ENCODE measurements around the gene VPS37C. TPM values are rescaled to one million over a fixed set of nuclear protein-coding genes. Genes with fewer than 3 reads are reported as not detected.
"Not testable (repeated sequence)": the region's sequence is repeated elsewhere in the genome, so short reads cannot be mapped to it uniquely, and the experiment has no call there.

VPS37C gene
- polyA plus RNA-seq, 4 donors: 14.1 to 22.8 (median 17.1) TPM

- DNase-seq (ENCODE audit: low read depth in 4 of 4, low spot score in 3 of 4): no peak
Measured at GRCh38 chr11:61176446-61176845, 15.2 kb upstream of the VPS37C start.

GRCh38 chr11:61174949-61175348, 13.7 kb upstream of the VPS37C start:
- no peak for DNase-seq (ENCODE audit: low read depth in 4 of 4, low spot score in 3 of 4)

DNA sequence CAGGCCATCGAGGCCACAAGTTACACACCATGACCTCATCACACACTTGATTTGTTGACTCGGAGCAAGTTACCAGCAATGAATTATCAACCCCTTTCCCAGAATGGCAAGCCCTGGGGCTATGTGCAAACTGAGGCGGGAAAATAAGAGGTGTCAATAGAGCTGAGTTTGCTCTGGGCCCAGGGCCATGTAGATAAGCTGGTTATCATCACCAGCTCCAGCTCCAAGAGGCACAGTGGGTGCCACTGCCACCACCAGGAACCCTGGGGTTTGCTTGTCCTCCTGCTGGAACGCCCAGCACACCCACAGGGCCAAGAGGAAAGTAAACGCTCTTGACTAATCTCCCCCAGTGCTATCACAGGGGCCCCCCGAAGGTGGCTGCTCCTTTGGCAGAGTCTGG, 13.0 kb upstream of the VPS37C start:
- no peak for DNase-seq (ENCODE audit: low read depth in 4 of 4, low spot score in 3 of 4)

- DNase-seq (ENCODE audit: low read depth in 4 of 4, low spot score in 3 of 4): no peak
Measured at GRCh38 chr11:61173456-61173855, 12.2 kb upstream of the VPS37C start.

- no peak for DNase-seq (ENCODE audit: low read depth in 4 of 4, low spot score in 3 of 4)
Measured at GRCh38 chr11:61172888-61173287, 11.7 kb upstream of the VPS37C start.

DNA sequence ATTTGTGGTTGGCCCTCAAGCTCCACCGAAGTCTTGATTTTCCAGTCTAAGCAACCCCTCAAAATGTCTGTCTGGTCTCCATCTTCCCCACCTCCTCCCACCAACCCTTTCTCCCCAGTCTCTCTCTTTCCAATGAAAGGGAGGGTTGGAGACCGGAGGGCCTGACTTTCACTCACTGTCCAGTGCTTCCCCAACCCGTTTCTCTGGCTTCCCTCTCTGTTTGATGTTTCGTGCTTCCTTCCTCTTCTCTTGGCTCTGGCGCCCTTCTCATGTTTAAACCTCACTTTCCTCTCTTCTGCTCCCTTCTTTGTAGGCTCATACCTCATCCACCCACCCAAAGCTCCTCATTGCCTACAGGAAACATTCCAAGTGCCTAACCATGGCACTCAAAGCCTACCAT, 11.1 kb upstream of the VPS37C start:
- no peak for DNase-seq (ENCODE audit: low read depth in 4 of 4, low spot score in 3 of 4)

- DNase-seq (ENCODE audit: low read depth in 4 of 4, low spot score in 3 of 4): no peak
Measured at GRCh38 chr11:61171907-61172306, 10.7 kb upstream of the VPS37C start.

DNA sequence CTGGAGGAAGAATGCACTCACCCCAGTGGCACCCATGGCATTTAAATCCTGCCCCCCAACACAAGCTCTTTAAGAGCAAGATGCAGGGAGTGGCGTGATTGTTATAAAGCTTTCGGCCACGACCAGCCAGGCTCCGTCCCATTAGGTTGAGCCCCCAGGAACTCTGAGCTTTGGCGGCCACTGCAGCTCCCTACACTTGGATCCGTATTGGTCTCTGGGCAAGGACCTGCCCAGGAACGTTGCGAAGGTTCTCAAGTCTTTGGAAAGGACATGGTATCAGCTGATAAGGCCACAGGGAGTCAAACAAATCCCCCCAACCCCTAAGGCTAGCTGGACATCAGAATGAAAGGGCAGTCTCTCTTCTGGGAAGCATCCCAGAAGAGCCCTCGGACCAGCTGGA, 9.3 kb upstream of the VPS37C start:
- DNase-seq (ENCODE audit: low read depth in 4 of 4, low spot score in 3 of 4): no peak

- DNase-seq (ENCODE audit: low read depth in 4 of 4, low spot score in 3 of 4): no peak
Measured at GRCh38 chr11:61168800-61169199, 7.6 kb upstream of the VPS37C start.

DNA sequence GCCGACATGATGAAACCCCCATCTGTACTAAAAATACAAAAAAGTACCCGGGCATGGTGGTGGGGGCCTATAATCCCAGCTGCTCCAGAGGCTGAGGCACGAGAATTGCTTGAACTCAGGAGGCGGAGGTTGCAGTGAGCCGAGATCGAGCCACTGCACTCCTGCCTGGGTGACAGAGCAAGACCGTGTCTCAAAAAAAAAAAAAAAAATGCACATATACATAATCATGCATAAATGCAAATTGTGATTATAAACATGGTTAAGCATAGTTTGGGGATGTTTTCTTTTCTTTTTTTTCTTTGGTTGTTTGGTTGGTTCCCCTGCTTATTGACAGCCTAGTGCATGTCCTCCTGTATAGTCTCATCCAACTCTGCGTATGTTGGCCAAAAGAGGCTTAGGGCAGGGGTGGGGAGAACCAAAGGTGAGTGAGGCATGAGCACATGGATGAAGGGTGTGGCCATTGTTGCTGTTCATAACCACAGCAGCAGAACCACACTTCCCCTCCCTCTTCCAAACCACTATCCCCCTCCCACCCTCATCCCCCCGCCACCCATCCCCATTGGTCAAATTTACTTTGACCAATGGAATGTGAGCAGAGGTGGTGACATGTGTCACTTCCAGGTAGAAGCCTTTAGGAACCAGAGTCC, 6.9 kb upstream of the VPS37C start:
- no peak for DNase-seq (ENCODE audit: low read depth in 4 of 4, low spot score in 3 of 4)

GRCh38 chr11:61166331-61166730, 5.1 kb upstream of the VPS37C start:
- DNase-seq (ENCODE audit: low read depth in 4 of 4, low spot score in 3 of 4): not testable (repeated sequence)

GRCh38 chr11:61165785-61166184, 4.6 kb upstream of the VPS37C start:
- DNase-seq (ENCODE audit: low read depth in 4 of 4, low spot score in 3 of 4): not testable (repeated sequence)

- DNase-seq (ENCODE audit: low read depth in 4 of 4, low spot score in 3 of 4): no peak
Measured at GRCh38 chr11:61164606-61165424, 3.6 kb upstream of the VPS37C start.

- no peak for DNase-seq (ENCODE audit: low read depth in 4 of 4, low spot score in 3 of 4)
Measured at GRCh38 chr11:61163714-61164605, 2.7 kb upstream of the VPS37C start.

DNA sequence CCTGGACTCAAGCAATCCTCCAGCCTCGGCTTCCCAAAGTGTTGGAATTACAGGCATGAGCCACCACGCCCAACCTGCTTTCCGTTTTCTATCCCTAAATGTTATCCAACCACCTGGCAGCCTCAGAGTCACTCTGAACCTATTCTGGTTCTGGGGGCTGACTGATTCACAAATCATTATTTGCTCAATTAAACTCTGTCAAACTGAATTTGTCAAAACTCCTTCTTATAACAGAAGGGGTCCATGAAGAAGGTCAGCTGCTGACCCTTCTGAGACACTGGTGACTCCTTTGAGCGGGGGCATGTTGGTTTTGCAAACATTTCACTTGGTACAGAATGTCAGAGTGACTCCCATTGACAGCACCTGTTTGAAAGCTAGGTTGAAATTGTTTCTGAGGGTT, 1.8 kb upstream of the VPS37C start:
- DNase-seq (ENCODE audit: low read depth in 4 of 4, low spot score in 3 of 4): no peak

- peak in 1 of 4 donors; percentile 26 for DNase-seq (ENCODE audit: low read depth in 4 of 4, low spot score in 3 of 4)
Measured at GRCh38 chr11:61162092-61162941, 1.1 kb upstream of the VPS37C start.

DNA sequence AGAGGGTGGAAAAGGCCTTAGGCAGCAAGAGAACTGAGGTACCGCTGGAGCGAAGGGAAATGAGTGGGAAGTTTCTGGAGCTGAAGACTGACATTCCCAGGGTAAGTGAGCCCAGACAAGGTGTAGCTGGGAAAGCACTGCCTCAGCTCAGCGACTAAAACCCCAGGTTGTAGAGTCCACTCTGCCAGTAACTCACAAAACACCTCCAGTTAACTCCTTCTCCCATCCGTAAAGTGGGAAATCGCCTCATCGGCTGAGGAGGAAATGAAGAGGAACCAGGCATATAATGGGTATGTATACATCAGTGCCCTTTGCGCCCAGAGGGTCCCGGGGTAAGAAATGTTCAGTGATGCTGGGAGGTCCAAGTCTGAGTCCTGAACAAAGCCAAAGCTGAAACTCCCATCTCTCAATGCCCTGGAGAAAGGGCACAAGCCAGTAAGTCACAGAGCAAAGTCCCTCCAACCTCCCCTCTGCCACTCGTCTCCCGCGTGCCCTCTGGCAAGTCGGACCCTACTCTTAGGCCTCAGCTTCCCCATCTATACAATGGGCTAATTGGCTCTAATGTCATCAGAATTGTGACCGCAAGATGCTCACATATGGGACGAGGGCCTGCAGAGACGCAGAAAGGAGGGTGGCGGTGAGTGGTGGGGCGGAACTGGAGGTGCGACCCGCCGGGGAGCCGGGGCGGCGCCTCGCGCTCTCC, 588 bp downstream of the VPS37C start:
- peak in 1 of 4 donors; percentile 29 for DNase-seq (ENCODE audit: low read depth in 4 of 4, low spot score in 3 of 4)

- no peak for DNase-seq (ENCODE audit: low read depth in 4 of 4, low spot score in 3 of 4)
Measured at GRCh38 chr11:61158691-61159381, 2.4 kb downstream of the VPS37C start.

DNA sequence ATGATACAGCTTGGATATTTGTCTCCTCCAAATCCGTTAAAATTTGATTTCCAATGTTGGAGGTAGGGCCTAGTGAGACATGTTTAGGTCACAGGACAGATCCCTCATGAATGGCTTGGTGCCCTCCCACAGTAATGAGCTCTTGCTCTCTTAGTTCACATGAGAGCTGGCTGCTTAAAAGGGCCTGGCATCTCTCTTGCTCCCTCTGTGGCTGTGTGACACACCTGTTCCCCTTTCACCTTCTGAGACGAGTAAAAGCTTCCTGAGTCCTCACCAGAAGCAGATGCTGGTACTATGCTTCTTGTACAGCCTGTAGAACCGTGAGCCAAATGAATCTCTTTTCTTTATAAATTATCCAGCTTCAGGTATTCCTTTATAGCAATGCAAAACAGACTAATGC, 3.5 kb downstream of the VPS37C start:
- no peak for DNase-seq (ENCODE audit: low read depth in 4 of 4, low spot score in 3 of 4)

All from left renal pelvis (tissue), 4 donors.